Activated naive CD8-positive, alpha-beta T cell (primary cell): ENCODE results near the gene VGF.
"Not testable (repeated sequence)": the region's sequence is repeated elsewhere in the genome, so short reads cannot be mapped to it uniquely, and the experiment has no call there.

Experiments
- H3K27ac Mint-ChIP-seq: one replicate; pipeline ENCODE4 v1.8.0; 2021; ENCODE audit warnings: mixed read lengths
- H3K27me3 Mint-ChIP-seq: one replicate; pipeline ENCODE4 v1.8.0; 2021; ENCODE audit warnings: mixed read lengths
- H3K36me3 Mint-ChIP-seq: one replicate; pipeline ENCODE4 v1.8.0; 2021; ENCODE audit warnings: mixed read lengths
- H3K4me1 Mint-ChIP-seq: one replicate; pipeline ENCODE4 v1.8.0; 2021; ENCODE audit warnings: low read depth, mixed read lengths
- H3K4me3 Mint-ChIP-seq: one replicate; pipeline ENCODE4 v1.8.0; 2021; ENCODE audit warnings: mild to moderate bottlenecking, mixed read lengths
- H3K9me3 Mint-ChIP-seq: one replicate; pipeline ENCODE4 v1.8.0; 2021; ENCODE audit warnings: low read depth, mixed read lengths

Gene VGF

DNA sequence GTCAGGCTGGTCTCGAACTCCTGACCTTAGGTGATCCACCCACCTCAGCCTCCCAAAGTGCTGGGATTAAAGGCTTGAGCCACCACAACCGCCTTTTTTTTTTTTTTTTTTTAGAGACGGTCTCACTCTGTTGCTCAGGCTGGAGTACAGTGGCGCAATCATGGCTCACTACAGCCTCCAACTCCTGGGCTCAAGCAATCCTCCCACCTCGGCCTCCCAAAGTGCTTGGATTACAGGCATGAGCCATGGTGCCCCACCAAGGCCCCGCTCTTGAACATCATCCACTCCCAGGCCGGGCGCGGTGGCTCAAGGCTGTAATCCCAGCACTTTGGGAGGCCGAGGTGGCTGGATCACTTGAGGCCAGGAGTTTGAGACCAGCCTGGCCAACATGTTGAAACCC, 34.2 kb upstream of the VGF start:
- H3K4me3 Mint-ChIP-seq, H3K36me3 Mint-ChIP-seq, H3K9me3 Mint-ChIP-seq, H3K27ac Mint-ChIP-seq, H3K4me1 Mint-ChIP-seq: not testable (repeated sequence)
- peaks cover 16% of the 10 kb centered on the region for H3K27me3 Mint-ChIP-seq

DNA sequence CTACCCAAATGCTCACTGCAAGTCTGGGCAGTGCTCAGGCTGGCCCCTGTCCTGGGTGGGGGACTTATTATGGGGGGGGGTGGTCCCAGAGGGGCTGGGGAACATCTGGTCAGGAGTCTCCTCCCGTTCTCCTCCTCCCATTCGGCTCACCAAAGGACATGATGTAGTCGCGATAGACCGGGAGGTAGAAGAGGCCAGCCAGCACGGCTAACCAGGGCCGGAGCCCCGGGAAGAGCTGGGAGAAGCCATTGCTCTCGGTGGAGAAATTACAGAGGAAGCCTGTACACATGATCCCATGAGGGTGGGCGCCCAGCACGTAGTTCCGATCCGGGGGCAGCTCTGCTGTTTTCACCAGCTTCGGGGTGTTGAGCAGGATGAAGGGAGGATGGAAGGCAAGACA, 33.1 kb upstream of the VGF start:
- Mint-ChIP-seq H3K4me1 (peaks cover 5% of the 10 kb centered on the region), H3K4me3 (no peak overlapping the region), H3K36me3 (no peaks in the 10 kb centered on the region), H3K27ac (no peak overlapping the region), H3K27me3 (peaks cover 15% of the 10 kb centered on the region), H3K9me3 (no peaks in the 10 kb centered on the region)

DNA sequence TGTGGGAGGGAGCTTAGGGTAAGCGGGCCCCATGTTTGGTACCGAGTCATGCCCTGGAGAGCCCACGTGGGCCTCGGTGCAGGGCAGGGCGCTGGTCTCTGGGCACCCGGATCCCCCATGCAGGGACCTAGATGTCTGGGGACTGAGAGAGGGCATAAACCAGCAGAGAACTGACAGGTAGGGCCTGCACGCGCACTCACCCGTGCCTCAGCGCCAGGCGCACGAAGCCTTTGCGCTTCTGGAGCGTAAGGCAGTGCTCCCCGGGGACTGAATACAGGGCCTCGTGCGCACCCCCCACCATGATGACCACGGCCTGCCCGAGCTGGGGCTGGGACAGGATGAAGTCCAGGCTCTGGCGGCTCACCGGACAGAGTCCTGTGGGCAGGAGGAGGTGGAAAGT, 32.6 kb upstream of the VGF start:
- no peak overlapping the region for H3K27ac Mint-ChIP-seq
- no peaks in the 10 kb centered on the region for H3K36me3 Mint-ChIP-seq
- peaks cover 5% of the 10 kb centered on the region for H3K4me1 Mint-ChIP-seq
- no peak overlapping the region for H3K4me3 Mint-ChIP-seq
- H3K9me3 Mint-ChIP-seq = no peaks in the 10 kb centered on the region
- peaks cover 15% of the 10 kb centered on the region for H3K27me3 Mint-ChIP-seq

GRCh38 chr7:101195884-101196283, 30.5 kb upstream of the VGF start:
- Mint-ChIP-seq H3K9me3 (no peaks in the 10 kb centered on the region), H3K27me3 (peaks cover 10% of the 10 kb centered on the region), H3K36me3 (no peaks in the 10 kb centered on the region), H3K4me3 (no peak overlapping the region), H3K27ac (no peak overlapping the region), H3K4me1 (peaks cover 5% of the 10 kb centered on the region)

DNA sequence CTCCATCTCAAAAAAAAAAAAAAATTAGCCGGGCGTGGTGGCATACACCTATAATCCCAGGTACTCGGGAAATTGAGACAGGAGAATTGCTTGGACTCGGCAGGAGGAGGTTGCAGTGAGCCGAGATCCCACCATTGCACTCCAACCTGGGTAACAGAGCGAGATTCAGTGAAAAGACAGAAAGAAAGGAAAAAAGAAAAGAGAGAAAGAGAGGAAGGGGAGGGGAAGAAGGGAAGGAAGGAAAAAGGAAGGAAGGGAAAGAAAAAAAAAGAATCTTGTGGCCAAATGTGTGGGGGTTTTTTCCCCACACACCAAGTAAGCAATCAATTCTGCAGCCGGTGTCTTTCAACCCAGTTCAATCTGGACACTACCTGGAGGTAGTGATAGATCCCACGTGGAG, 23.7 kb upstream of the VGF start:
- no peaks in the 10 kb centered on the region for H3K9me3 Mint-ChIP-seq
- no peaks in the 10 kb centered on the region for H3K36me3 Mint-ChIP-seq
- H3K27ac Mint-ChIP-seq = no peak overlapping the region

GRCh38 chr7:101186844-101187428, 21.6 kb upstream of the VGF start:
- no peaks in the 10 kb centered on the region for H3K36me3 Mint-ChIP-seq
- no peak overlapping the region for H3K27ac Mint-ChIP-seq
- peaks cover 18% of the 10 kb centered on the region for H3K27me3 Mint-ChIP-seq
- peaks cover 5% of the 10 kb centered on the region for H3K4me1 Mint-ChIP-seq
- H3K4me3 Mint-ChIP-seq = no peak overlapping the region
- no peaks in the 10 kb centered on the region for H3K9me3 Mint-ChIP-seq

More for the DNA sequence above, 23.7 kb upstream of the VGF start:
- H3K27me3 Mint-ChIP-seq = peaks cover 9% of the 10 kb centered on the region
- no peak overlapping the region for H3K4me3 Mint-ChIP-seq
- H3K4me1 Mint-ChIP-seq = peaks cover 2% of the 10 kb centered on the region

DNA sequence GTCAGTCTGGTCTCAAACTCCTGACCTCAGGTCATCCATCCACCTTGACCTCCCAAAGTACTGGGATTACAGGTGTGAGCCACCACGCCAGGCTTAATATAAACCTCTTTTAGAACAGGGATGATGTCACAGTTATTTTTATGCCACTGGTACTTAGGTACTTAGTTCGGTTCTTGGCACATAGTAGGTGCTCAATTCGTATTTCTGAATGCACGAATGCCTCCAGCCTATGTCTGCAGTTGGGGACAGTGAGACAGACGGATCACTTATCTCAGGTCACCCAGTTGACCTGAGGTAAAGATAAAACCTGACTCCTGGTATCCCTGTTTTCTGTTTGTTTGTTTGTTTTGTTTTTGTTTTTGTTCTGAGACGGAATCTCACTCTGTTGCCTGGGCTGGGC, 20.8 kb upstream of the VGF start:
- Mint-ChIP-seq H3K4me1 (peaks cover 6% of the 10 kb centered on the region), H3K4me3 (no peak overlapping the region), H3K36me3 (no peaks in the 10 kb centered on the region), H3K27me3 (peaks cover 19% of the 10 kb centered on the region), H3K27ac (no peak overlapping the region), H3K9me3 (no peaks in the 10 kb centered on the region)

DNA sequence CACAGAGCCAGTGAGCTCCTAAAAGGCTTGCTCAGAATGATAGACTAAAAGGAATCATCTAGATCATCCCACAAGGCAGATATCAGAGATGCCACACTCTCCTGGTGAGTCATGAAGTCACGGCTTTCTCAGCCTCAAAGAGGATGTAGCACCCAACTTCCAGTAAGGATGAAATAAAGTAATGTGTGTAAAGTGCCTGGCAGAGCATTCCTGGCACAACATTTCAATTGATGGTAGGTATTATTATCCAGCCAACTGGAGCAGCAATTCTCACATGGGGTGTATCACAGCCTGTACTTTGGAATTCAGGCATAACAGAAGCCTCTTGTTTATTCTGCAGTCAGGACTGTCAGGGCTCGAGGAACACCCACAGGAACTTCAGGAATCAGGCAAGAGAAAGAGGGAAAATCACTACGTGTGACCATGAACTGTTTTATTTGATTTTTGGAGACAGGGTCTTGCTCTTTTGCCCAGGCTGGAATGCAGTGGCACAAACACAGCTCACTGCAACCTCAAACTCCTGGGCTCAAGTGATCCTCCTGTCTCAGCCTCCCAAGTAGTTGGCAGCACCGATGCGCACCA, 20.0 kb upstream of the VGF start:
- no peak overlapping the region for H3K27ac Mint-ChIP-seq
- H3K27me3 Mint-ChIP-seq = peaks cover 23% of the 10 kb centered on the region
- H3K4me1 Mint-ChIP-seq = peaks cover 10% of the 10 kb centered on the region
- H3K9me3 Mint-ChIP-seq = no peaks in the 10 kb centered on the region
- H3K36me3 Mint-ChIP-seq = peaks cover 2% of the 10 kb centered on the region
- no peak overlapping the region for H3K4me3 Mint-ChIP-seq

DNA sequence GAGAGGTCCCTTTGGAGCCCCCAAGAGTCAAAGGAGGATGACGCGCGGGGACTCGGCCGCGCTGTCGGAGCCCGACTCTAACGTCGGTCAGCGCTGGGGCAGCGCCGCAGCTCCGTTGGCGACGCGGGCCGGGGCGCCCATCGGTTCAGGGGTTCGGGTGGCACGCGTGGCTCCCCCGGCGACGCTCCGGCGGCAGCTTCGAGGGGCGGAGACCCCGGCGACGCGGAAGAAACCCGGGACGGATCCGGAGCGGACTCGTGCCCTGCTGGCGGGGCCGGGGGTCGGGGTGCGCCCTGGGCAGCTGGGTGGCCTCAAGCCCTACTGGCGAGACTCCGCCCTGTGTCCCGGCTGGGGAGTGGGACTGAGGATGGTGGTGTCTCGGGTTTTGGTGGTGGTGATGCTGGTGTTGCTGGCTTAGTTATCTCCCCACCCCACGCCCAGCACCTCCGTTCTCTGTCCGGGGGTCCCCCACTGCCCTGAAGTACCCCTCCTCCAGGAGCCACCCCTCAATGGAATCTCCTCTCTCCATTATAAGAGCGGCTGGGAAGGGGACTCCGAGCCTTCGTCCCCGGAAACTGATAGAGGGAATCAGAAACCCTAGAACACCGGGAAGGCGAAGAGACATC, 14.9 kb upstream of the VGF start, which contains the start of gene NAT16:
NAT16 (minus strand) TSS at position 164 of the 626 bp plus-strand sequence. CDS start 5,486 bp downstream, outside the sequence.
- Mint-ChIP-seq H3K4me3 (peak within 1 kb of the TSS; percentile 64), H3K9me3 (no peaks in the 10 kb centered on the region), H3K27me3 (peaks cover 40% of the 10 kb centered on the region), H3K36me3 (peaks cover 2% of the 10 kb centered on the region), H3K27ac (no peak within 1 kb of the TSS), H3K4me1 (peaks cover 15% of the 10 kb centered on the region)

- Mint-ChIP-seq H3K27me3 (peaks cover 43% of the 10 kb centered on the region), H3K9me3 (no peaks in the 10 kb centered on the region), H3K36me3 (peaks cover 2% of the 10 kb centered on the region), H3K4me1 (peaks cover 16% of the 10 kb centered on the region), H3K27ac (no peak overlapping the region), H3K4me3 (no peak overlapping the region)
These were observed 14.3 kb upstream of the VGF start for GRCh38 chr7:101179713-101180112.

- Mint-ChIP-seq H3K4me3 (peak overlapping the region; percentile 58), H3K27me3 (peaks cover 44% of the 10 kb centered on the region), H3K27ac (no peak overlapping the region), H3K9me3 (no peaks in the 10 kb centered on the region), H3K4me1 (peaks cover 21% of the 10 kb centered on the region), H3K36me3 (peaks cover 2% of the 10 kb centered on the region)
These were observed 13.7 kb upstream of the VGF start for GRCh38 chr7:101179117-101179516.

- Mint-ChIP-seq H3K9me3 (no peaks in the 10 kb centered on the region), H3K27ac (no peak overlapping the region), H3K4me3 (no peak overlapping the region), H3K4me1 (peaks cover 29% of the 10 kb centered on the region), H3K27me3 (peaks cover 48% of the 10 kb centered on the region), H3K36me3 (peaks cover 2% of the 10 kb centered on the region)
These were observed 12.3 kb upstream of the VGF start for GRCh38 chr7:101177644-101178043.

DNA sequence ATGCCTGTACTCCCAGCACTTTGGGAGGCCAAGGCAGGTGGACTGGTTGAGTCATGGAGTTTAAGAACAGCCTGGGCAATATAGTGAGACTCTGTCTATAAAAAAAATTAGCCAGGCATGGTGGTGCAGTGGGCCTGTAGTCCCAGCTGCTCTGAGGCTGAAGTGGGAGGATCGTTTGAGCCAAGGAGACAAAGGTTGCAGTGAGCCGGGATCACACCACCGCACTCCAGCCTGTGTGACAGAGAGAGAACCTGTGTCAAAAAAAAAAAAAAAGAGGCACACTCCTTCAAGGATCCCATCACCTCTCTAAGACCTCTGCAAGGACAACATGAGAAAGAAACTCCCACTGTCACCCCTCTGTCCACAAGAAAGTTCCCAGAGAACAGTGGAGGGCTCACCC, 10.3 kb upstream of the VGF start:
- H3K4me3 Mint-ChIP-seq = no peak overlapping the region

GRCh38 chr7:101174322-101174854, 9.0 kb upstream of the VGF start:
- Mint-ChIP-seq H3K9me3 (no peaks in the 10 kb centered on the region), H3K4me1 (peaks cover 45% of the 10 kb centered on the region), H3K36me3 (no peaks in the 10 kb centered on the region), H3K4me3 (peak overlapping the region; percentile 69), H3K27ac (no peak overlapping the region), H3K27me3 (peaks cover 51% of the 10 kb centered on the region)

More for the DNA sequence above, 10.3 kb upstream of the VGF start:
- H3K27ac Mint-ChIP-seq = no peak overlapping the region
- peaks cover 46% of the 10 kb centered on the region for H3K27me3 Mint-ChIP-seq
- H3K9me3 Mint-ChIP-seq = no peaks in the 10 kb centered on the region
- H3K4me1 Mint-ChIP-seq = peaks cover 36% of the 10 kb centered on the region
- peaks cover under 1% of the 10 kb centered on the region for H3K36me3 Mint-ChIP-seq

- H3K36me3 Mint-ChIP-seq = no peaks in the 10 kb centered on the region
- H3K27ac Mint-ChIP-seq = no peak overlapping the region
- H3K9me3 Mint-ChIP-seq = no peaks in the 10 kb centered on the region
- peak overlapping the region; percentile 69 for H3K4me3 Mint-ChIP-seq
- H3K27me3 Mint-ChIP-seq = peaks cover 55% of the 10 kb centered on the region
- peaks cover 46% of the 10 kb centered on the region for H3K4me1 Mint-ChIP-seq
These were observed 8.4 kb upstream of the VGF start for GRCh38 chr7:101173752-101174244.
